ENCODE data around the gene ANKRD60. TPM values are rescaled to one million over a fixed set of nuclear protein-coding genes. Genes with fewer than 3 reads are reported as not detected.

ANKRD60 gene, protein sequence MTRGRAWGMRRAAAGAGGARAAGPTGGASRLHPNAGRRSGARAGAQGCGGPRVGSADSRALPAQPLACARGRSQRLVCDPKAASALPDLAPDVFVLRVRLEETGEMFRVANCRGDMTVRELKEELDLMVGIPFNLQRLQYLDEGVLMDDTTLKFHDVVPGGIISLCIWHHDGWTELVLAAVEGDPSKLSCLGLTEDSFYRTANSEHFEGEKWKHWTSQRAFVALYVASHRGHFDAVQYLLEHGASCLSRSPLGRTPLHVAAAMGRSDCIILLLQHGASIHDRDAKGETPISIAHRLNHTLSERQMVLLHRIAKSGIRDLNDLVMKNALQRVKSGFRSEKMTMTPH
- not detected for total RNA-seq

DNA sequence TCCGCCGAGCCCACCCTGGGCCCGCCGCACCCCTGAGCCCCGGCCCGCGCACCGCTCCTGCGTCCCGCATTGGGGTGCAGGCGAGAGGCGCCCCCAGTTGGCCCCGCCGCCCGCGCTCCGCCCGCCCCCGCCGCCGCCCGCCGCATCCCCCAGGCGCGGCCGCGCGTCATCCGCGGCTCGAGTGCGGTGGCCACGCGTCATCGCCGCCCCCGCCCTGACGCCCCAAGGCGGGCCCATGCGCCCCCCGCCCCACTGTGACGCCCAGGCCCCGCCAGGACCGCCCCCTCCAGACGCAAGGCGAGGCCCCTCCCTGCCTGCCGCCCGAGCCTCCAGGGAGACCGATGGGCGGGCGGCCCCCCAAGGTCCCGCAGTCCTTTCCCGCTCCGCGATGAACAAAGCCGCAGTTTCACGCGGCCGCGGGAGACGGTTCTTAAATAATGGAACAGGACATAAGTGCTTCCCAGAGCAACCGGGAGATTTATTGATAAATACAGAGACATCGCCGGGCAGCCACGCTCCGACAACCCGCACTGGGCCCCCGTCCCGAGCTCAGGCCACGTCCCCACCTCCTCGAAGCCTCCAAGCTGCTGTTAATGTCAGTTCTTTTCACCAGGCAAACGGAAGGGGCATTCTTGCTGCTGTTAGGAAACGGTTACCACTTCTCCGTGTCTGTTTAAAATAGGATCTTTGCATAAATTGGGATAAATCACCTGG, at the start of gene ANKRD60:
TSS of gene ANKRD60 (minus strand) at position 170 of the 714 bp plus-strand sequence. CDS start at position 170, 0 bp downstream.
- Histone ChIP-seq H3K27ac (no peak within 1 kb of the TSS), H3K9me3 (no peaks in the 10 kb centered on the region), H3K36me3 (peaks cover 0 to 12% of the 10 kb centered on the region in 2 donors), H3K4me3 (peak within 1 kb of the TSS; percentile 26 to 27), H3K27me3 (no peaks in the 10 kb centered on the region), H3K4me1 (peaks cover 0 to 2% of the 10 kb centered on the region in 2 donors)
- peak in 1 of 2 donors; percentile 50 for DNase-seq (ENCODE audit: low spot score in 2 of 2)
- intact Hi-C loops (cut with DNase I), result no loop called here
- TF ChIP-seq, protein P1, sequence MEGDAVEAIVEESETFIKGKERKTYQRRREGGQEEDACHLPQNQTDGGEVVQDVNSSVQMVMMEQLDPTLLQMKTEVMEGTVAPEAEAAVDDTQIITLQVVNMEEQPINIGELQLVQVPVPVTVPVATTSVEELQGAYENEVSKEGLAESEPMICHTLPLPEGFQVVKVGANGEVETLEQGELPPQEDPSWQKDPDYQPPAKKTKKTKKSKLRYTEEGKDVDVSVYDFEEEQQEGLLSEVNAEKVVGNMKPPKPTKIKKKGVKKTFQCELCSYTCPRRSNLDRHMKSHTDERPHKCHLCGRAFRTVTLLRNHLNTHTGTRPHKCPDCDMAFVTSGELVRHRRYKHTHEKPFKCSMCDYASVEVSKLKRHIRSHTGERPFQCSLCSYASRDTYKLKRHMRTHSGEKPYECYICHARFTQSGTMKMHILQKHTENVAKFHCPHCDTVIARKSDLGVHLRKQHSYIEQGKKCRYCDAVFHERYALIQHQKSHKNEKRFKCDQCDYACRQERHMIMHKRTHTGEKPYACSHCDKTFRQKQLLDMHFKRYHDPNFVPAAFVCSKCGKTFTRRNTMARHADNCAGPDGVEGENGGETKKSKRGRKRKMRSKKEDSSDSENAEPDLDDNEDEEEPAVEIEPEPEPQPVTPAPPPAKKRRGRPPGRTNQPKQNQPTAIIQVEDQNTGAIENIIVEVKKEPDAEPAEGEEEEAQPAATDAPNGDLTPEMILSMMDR (IDR thresholded peaks at IDR 0.05), result no peak

DNA sequence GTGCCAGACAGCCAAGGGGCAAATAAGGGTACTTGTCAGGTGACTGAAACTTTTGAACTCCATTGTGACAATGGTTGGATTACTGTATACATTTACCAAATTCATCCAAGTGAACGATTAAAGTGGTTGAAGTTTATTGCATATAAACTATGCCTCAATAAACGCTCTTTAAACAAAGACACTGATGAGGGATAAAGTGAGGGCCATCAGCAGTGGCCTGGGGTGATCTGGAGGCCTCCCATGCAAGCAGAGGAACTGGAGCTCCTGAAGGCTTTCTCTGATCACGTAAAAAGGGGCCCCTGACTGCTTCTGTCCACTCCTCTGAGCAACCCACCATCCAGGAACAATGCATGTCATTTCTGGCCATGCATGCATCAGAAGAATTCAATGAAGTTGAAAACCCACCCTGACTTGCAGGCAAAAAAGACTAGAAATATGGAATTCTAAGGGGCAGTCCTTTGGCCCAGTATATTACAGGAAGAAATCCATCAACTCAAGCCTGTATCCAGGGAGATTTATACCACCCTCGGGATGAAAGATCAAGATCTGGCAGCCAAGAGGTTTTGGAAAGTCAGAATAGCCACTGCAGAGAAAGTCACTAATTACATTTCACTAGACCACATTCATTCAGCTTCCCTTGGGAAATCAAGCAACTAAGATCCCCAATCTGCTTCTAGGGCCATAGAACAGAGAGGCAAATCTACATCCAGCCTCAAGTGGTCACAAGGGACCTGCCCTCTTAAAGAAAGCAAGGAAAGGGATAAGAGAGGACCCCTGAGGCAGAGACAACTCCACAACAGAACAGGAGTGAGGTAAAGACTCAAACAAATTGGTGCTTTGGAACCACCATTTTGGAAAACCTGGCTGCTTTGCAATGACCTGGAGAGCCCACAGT, 49.4 kb upstream of the ANKRD60 start:
- intact Hi-C loops (cut with DNase I), result no loop called here
- H3K4me3 ChIP-seq, result no peak overlapping the region
- no peaks in the 10 kb centered on the region for H3K9me3 ChIP-seq
- TF ChIP-seq, protein P1 (IDR thresholded peaks at IDR 0.05), result no peak
- H3K27ac ChIP-seq, result no peak overlapping the region
- no peaks in the 10 kb centered on the region for H3K36me3 ChIP-seq
- H3K27me3 ChIP-seq, result no peaks in the 10 kb centered on the region
- no peaks in the 10 kb centered on the region for H3K4me1 ChIP-seq
- no peak for DNase-seq (ENCODE audit: low spot score in 2 of 2)

DNA sequence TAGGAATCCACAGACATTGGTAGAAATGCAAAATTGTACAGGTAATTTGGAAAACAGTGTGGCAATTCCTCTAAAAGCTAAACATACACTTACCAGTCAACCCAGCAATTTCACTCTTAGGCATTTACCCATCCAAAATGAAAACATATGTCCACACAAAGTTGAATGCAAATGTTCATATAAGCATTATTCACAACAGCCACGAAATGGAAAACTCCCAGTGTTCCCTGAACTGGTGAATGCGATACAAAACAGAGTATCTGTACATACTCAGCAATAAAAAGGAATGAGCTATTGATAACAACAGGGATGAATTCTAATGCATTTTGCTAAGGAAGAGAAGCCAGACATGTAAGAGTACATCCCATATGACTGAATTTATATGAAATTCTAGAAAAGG, 48.7 kb upstream of the ANKRD60 start:
- intact Hi-C loops (cut with DNase I), result no loop called here
- Histone ChIP-seq H3K27me3 (no peaks in the 10 kb centered on the region), H3K9me3 (no peaks in the 10 kb centered on the region), H3K4me3 (no peak overlapping the region), H3K27ac (no peak overlapping the region), H3K36me3 (no peaks in the 10 kb centered on the region), H3K4me1 (no peaks in the 10 kb centered on the region)
- TF ChIP-seq, protein P1 (IDR thresholded peaks at IDR 0.05), result no peak
- DNase-seq (ENCODE audit: low spot score in 2 of 2), result no peak

DNA sequence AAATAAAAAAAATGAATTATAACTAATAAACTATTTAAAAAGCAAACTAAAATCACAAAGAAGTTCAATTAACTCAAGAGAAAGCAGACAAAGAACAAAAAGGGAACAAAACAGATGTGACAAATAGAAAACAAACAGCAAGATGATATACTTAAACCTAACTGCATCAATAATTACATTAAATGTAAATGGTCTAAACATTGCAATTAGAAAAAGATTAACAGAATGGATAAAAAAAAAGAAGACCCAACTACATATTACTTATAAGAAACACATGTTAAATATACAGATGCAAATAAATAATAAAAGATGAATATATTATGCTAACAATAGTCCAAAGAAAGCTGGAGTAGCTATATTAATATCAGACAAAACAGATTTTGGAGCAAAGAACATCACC, 45.9 kb upstream of the ANKRD60 start:
- TF ChIP-seq, protein P1 (IDR thresholded peaks at IDR 0.05), result no peak
- intact Hi-C loops (cut with DNase I), result no loop called here
- Histone ChIP-seq H3K9me3 (no peaks in the 10 kb centered on the region), H3K27ac (no peak overlapping the region), H3K36me3 (peaks cover 7 to 17% of the 10 kb centered on the region in 2 donors), H3K27me3 (no peaks in the 10 kb centered on the region), H3K4me3 (no peak overlapping the region), H3K4me1 (no peaks in the 10 kb centered on the region)
- no peak for DNase-seq (ENCODE audit: low spot score in 2 of 2)

DNA sequence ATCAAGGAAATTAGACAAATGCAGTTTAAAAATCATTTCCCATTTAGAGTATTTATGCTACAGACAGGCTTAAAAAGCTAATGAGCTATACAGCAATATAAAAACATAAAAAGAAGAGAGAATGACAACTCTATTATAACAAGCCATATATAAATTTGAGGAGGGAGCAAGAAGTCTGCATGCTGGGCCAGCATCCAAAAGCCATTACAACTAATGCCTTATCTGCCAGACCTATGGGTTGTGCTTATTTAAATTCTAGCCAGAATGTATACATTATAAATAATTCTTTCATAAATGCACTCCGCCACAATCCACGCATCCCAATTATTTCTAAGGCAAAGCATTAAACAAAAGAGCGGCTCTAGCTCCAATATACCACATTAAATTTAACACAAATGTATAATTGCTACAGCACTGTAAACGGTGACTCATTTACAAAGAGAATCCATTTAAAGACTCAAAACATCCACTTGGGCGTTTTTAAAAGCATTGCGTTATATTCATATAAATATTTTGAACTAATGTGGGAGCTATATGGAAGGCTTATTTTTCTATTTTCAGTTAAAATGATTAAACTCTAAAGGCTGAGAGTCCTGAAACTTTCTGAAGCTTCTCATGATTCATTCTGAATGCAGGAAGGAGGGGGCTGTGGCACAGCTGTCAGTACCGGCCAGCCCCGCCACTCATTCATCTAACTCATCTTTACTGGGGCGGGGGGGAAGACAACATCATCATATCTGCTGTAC, 43.3 kb upstream of the ANKRD60 start:
- no peak for DNase-seq (ENCODE audit: low spot score in 2 of 2)
- Histone ChIP-seq H3K27ac (no peak overlapping the region), H3K4me1 (no peaks in the 10 kb centered on the region), H3K27me3 (no peaks in the 10 kb centered on the region), H3K36me3 (peaks cover 11 to 33% of the 10 kb centered on the region in 2 donors), H3K9me3 (no peaks in the 10 kb centered on the region), H3K4me3 (no peak overlapping the region)
- intact Hi-C loops (cut with DNase I), result no loop called here
- TF ChIP-seq, protein P1 (IDR thresholded peaks at IDR 0.05), result no peak
